ENCODE measurements around the gene MT2A. TPM values are rescaled to one million over a fixed set of nuclear protein-coding genes. Genes with fewer than 3 reads are reported as not detected.

MT2A gene
- total and polyA plus RNA-seq, 2 of the 13 experiments (the other 11 are each of a cell fraction or from before 2014, with no cell fraction given): 135 to 371 TPM

DNA sequence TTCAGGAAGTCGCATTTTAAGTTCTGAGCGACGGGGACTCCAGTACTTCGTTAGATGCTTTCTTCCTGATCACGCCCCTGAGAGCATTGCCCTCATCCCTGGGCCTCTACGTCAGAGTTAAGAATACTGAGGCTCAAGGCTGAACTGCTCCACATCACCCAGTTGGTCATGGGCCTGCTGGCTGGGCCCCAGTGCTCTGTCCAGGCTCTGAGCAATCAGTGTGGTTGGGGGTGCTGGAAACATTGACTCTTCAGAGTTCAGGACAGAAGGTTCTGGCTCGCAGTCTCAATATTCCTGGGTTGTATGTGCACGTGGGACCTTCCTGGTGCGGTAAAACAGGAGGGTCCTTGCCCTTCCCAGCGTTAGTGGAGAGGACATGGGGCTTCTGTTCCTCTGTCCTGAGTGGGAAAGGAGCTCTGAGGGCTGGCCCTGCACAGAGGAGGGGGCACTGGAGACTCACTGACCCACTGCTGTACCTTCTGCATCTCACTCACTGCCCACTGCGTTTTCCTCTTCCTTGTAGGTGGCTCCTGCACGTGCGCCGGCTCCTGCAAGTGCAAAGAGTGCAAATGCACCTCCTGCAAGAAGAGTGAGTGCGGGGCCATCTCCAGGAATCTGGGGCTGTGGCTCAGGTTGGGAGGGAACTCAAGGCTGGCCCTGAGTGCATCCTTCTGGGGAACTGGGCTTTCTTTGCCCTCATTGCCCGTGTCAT lies 17.7 kb downstream of the MT2A start:
- CTCF ChIA-PET (ENCODE audit: low intra/inter-chr PET ratio, low total read pairs): no interaction called here
- in situ Hi-C loops (cut with HindIII; ENCODE audit: extremely low pct_ligation_motif_present, low pct_unique_long_range_greater_than_20kb) (no loop called here), intact Hi-C loops (cut with micrococcal nuclease; ENCODE audit: unreplicated experiment) (loop anchor here (2.0 kb wide), 1 partner anchor 17 kb away; the partner anchor contains the start of gene MT2A)
- DNase-seq (ENCODE audit: low spot score) (no peak), ATAC-seq (peak; percentile 41), FAIRE-seq (peak; percentile 56)
- 31% methylated on average over 16 of the region's 16 CpGs for WGBS (ENCODE audit: low lambda C conversion rate)
- Histone ChIP-seq H3K4me1 (ENCODE audit: insufficient read depth, low read length) (peaks cover 60% of the 10 kb centered on the region), H3K9me3 (ENCODE audit: low read length) (no peaks in the 10 kb centered on the region), H3K36me3 (replicated peaks in 1 of 2; ENCODE audit: control insufficient read depth in 1 of 2, insufficient read depth in 2 of 2, low read length in 2 of 2) (no peaks in the 10 kb centered on the region), H3K4me3 (replicated peaks in 1 of 3; ENCODE audit: insufficient read depth in 1 of 3, low read depth in 2 of 3, low read length in 3 of 3) (peak overlapping the region; percentile 63 to 88 (median 72)), H2AFZ (ENCODE audit: low read length) (no peak overlapping the region), H3K9ac (ENCODE audit: insufficient read depth, low read depth, low read length) (peak overlapping the region; percentile 64), H3K27ac (ENCODE audit: extremely low read length, insufficient read depth, low read length) (no peak overlapping the region), H3K27me3 (ENCODE audit: control insufficient read depth in 1 of 2, insufficient read depth in 2 of 2, low read length in 2 of 2) (peaks cover 0 to 41% of the 10 kb centered on the region in 2 experiments; a peak in 3 of 5 replicates), H4K20me1 (ENCODE audit: insufficient read depth, low read length) (no peaks in the 10 kb centered on the region), H3K4me2 (ENCODE audit: low read depth, low read length) (peak overlapping the region; percentile 97), H3K79me2 (ENCODE audit: insufficient read depth, low read length) (no peaks in the 10 kb centered on the region)
- POLR2A ChIA-PET: interaction anchor here (0.9 to 4.8 kb wide), 9 partner anchors 11 to 57 kb away, joined by 3 to 83 read pairs (median 5); partner anchors contain the start of genes MT1F and MT2A
- BruUV-seq (replicated peaks): TSS peak; percentile 98
- TF ChIP-seq ELF3 (CRISPR knock-in tag; IDR thresholded peaks at IDR 0.05) (0 out of 2 replicates have a peak, but pooled peaks have one; percentile 30), SMARCE1 (IDR thresholded peaks at IDR 0.05; ENCODE audit: borderline replicate concordance) (no peak), BCL6 (CRISPR knock-in tag; IDR thresholded peaks at IDR 0.05) (no peak), XRCC5 (optimal IDR thresholded peaks at IDR 0.05; ENCODE audit: low read length) (peak; percentile 2), MED1 (CRISPR knock-in tag; IDR thresholded peaks at IDR 0.05) (no peak; the same call in 1 of the 2 replicates), MXD4 (CRISPR knock-in tag; IDR thresholded peaks at IDR 0.05) (no peak), ZBTB21 (CRISPR knock-in tag; IDR thresholded peaks at IDR 0.05) (peak; percentile 68; the same call in 1 of the 2 replicates), ZBTB7B (CRISPR knock-in tag; IDR thresholded peaks at IDR 0.05) (no peak), ZNF430 (CRISPR knock-in tag; IDR thresholded peaks at IDR 0.05) (no peak), ARNT2 (CRISPR knock-in tag; IDR thresholded peaks at IDR 0.05; ENCODE audit: low read depth) (no peak), ZNF83 (CRISPR knock-in tag; IDR thresholded peaks at IDR 0.05; ENCODE audit: borderline replicate concordance) (no peak), IRX3 (CRISPR knock-in tag; IDR thresholded peaks at IDR 0.05; ENCODE audit: borderline replicate concordance, low read depth) (no peak), RARG (CRISPR knock-in tag; IDR thresholded peaks at IDR 0.05; ENCODE audit: low read depth) (no peak), ZFP62 (CRISPR knock-in tag; IDR thresholded peaks at IDR 0.05) (no peak), GABPA (IDR thresholded peaks at IDR 0.05; ENCODE audit: low read depth, low read length) (no peak), GABPA (CRISPR knock-in tag; IDR thresholded peaks at IDR 0.05; ENCODE audit: low read depth) (no peak), RFX1 (IDR thresholded peaks at IDR 0.05) (no peak), FOXO1 (CRISPR knock-in tag; IDR thresholded peaks at IDR 0.05) (no peak), ZFP37 (CRISPR knock-in tag; IDR thresholded peaks at IDR 0.05; ENCODE audit: borderline replicate concordance) (no peak), JUN (CRISPR knock-in tag; IDR thresholded peaks at IDR 0.05) (no peak)
- TF ChIP-seq, protein P1, sequence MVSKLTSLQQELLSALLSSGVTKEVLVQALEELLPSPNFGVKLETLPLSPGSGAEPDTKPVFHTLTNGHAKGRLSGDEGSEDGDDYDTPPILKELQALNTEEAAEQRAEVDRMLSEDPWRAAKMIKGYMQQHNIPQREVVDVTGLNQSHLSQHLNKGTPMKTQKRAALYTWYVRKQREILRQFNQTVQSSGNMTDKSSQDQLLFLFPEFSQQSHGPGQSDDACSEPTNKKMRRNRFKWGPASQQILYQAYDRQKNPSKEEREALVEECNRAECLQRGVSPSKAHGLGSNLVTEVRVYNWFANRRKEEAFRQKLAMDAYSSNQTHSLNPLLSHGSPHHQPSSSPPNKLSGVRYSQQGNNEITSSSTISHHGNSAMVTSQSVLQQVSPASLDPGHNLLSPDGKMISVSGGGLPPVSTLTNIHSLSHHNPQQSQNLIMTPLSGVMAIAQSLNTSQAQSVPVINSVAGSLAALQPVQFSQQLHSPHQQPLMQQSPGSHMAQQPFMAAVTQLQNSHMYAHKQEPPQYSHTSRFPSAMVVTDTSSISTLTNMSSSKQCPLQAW (CRISPR knock-in tag; IDR thresholded peaks at IDR 0.05): 0 out of 2 replicates have a peak, but pooled peaks have one; percentile 62
- TF ChIP-seq, protein P2, sequence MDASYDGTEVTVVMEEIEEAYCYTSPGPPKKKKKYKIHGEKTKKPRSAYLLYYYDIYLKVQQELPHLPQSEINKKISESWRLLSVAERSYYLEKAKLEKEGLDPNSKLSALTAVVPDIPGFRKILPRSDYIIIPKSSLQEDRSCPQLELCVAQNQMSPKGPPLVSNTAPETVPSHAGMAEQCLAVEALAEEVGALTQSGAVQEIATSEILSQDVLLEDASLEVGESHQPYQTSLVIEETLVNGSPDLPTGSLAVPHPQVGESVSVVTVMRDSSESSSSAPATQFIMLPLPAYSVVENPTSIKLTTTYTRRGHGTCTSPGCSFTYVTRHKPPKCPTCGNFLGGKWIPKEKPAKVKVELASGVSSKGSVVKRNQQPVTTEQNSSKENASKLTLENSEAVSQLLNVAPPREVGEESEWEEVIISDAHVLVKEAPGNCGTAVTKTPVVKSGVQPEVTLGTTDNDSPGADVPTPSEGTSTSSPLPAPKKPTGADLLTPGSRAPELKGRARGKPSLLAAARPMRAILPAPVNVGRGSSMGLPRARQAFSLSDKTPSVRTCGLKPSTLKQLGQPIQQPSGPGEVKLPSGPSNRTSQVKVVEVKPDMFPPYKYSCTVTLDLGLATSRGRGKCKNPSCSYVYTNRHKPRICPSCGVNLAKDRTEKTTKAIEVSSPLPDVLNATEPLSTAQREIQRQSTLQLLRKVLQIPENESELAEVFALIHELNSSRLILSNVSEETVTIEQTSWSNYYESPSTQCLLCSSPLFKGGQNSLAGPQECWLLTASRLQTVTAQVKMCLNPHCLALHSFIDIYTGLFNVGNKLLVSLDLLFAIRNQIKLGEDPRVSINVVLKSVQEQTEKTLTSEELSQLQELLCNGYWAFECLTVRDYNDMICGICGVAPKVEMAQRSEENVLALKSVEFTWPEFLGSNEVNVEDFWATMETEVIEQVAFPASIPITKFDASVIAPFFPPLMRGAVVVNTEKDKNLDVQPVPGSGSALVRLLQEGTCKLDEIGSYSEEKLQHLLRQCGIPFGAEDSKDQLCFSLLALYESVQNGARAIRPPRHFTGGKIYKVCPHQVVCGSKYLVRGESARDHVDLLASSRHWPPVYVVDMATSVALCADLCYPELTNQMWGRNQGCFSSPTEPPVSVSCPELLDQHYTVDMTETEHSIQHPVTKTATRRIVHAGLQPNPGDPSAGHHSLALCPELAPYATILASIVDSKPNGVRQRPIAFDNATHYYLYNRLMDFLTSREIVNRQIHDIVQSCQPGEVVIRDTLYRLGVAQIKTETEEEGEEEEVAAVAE (CRISPR knock-in tag; IDR thresholded peaks at IDR 0.05; ENCODE audit: borderline replicate concordance): no peak
